Measurements from ENCODE around the gene KIF2C.
A peak's percentile ranks its signal among the peaks of the same experiment; 100 is the strongest.
"Not testable (repeated sequence)": the region's sequence is repeated elsewhere in the genome, so short reads cannot be mapped to it uniquely, and the experiment has no call there.

Gene KIF2C

GRCh38 chr1:44776730-44777068 is 37.1 kb downstream of the KIF2C start:
- DNase-seq: no peak

DNA sequence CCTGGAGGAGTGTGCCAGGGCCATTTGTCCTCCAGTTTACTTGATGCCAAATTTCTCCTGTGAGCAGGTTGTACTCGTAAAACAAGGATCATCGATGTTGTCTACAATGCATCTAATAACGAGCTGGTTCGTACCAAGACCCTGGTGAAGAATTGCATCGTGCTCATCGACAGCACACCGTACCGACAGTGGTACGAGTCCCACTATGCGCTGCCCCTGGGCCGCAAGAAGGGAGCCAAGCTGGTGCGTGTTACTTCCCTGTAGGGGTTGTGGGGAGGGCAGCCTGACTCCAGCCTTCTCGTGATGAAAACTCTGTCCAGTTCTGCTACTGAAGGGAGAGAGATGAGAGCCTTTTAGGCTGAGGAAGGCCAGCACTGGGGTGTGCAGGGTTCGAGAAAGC is 37.9 kb downstream of the KIF2C start:
- no peak for DNase-seq

DNA sequence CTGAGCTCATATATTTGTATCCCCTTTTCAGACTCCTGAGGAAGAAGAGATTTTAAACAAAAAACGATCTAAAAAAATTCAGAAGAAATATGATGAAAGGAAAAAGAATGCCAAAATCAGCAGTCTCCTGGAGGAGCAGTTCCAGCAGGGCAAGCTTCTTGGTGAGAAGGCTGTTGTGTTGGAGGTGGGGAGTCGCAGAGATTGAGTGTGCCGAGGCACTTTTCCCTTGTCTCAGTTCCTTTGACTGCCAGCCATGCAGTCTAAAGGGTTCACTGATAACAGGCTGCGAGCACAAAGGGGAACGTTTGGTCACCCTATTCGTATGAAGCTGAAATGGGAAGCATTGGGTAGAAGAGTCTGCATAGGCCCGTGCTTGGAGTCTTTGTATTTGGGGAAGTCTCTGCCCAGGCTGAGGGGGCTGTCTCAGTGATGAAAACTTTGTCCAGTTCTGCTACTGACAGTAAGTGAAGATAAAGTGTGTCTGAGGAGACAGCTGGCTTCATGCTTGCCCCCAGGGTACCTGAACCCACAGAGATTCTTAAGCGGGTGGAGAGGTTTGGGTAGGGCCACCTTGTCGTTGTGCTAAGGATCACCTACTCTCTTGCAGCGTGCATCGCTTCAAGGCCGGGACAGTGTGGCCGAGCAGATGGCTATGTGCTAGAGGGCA is 38.5 kb downstream of the KIF2C start:
- no peak for DNase-seq

DNA sequence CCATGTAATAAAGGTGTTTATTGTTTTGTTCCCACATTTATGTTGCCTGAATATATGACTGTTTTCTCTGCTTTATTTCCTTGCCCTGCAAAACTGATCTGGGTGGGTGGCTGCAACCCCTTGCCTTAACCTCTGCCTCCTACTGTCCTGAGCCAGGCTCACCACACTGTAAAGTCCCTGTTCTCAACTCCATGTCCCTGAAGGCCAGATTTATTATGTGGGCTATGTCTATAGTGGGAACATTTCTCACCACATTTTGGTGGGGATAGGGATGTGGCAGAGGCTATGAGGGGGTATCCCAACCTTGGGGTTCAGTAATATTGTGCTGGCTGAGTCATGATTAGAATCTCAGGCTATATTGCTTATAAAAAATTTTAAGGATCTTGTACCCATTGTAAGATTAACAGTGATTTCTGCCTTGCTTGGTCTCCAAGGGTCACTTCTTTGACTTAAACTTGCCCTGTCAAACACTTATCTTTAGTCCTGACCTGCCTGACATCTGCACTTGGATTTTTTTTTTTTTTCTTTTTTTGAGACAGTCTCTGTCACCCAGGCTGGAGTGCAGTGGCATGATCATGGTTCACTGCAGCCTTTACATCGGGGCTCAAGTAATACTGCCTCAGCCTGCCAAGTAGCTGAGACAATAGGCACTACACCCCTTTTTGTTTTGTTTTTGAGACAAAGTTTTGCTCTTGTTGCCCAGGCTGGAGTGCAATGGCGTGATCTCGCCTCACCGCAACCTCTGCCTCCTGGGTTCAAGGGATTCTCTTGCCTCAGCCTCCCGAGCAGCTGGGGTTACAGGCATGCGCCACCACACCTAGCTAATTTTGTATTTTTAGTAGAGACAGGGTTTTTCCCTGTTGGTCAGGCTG is 39.3 kb downstream of the KIF2C start:
- DNase-seq: no peak

- DNase-seq: no peak
Observed at GRCh38 chr1:44780583-44781121, 41.0 kb downstream of the KIF2C start.

- no peak for DNase-seq
Observed at GRCh38 chr1:44783697-44784093, 44.1 kb downstream of the KIF2C start.

- peak in 1 of 2 donors; percentile 36 for DNase-seq
Observed at GRCh38 chr1:44784094-44785028, 44.7 kb downstream of the KIF2C start.

DNA sequence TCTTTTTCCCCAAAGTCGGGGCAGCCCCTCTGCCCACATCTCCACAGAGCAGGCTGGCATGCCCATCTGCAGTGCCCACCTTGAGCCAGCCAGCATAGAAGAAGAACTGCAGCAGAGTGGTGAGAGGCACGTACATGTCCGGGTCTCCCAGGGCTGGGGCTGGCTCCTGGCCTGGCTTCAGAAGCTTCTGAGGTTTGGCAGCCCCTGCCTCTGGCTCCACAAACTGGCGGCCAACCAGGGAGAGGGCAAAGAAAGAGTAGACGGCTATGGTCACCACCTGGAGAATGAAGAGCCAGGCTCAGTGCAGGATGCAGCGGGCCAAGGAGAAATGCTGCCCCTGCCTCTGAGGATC is 45.4 kb downstream of the KIF2C start:
- no peak for DNase-seq

- DNase-seq: no peak
Observed at GRCh38 chr1:44785501-44786137, 46.0 kb downstream of the KIF2C start.

GRCh38 chr1:44786138-44786840 is 46.7 kb downstream of the KIF2C start:
- DNase-seq: peak; percentile 76 to 81

GRCh38 chr1:44786841-44787426 is 47.3 kb downstream of the KIF2C start:
- no peak for DNase-seq

- DNase-seq: no peak
Observed at GRCh38 chr1:44787506-44787905, 47.9 kb downstream of the KIF2C start.

DNA sequence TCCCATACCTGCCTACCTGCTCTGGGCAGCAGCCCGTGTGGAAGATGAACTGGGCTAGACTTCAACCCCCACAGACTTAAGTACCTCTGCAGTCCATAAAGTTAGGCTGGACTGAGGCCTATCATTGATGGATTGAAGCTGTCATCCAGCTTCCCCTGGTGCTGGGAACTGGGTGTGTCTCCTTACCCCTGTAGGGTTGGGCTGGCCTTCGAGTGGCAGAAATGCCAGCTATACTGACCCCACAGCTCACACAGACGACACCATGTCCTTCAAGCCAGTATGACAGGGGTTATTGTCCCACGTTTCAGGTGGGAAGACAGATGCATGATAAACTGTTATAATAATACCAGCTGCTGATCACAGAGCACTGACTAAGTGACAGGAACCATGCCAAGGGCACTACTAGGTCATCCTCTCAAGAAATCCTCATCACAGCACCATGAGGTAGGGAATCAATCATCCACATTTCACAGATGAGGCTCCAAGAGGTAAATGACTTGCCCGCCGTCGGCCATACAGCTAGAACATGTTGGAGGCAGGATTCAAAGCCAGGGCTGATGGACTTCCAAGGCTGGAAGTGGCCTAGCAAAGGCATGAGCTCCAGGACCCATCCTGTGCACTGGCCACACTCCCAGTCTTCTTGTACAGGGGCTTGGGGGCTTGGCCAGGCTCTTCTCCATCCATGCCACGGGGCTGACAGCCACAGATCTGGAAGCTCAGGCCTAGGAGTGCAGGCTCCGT is 48.7 kb downstream of the KIF2C start, which contains the start of gene BEST4:
Gene BEST4 (minus strand): TSS at position 51 of the 741 bp plus-strand sequence. CDS start 465 bp downstream, outside the sequence.
- DNase-seq: no peak

DNA sequence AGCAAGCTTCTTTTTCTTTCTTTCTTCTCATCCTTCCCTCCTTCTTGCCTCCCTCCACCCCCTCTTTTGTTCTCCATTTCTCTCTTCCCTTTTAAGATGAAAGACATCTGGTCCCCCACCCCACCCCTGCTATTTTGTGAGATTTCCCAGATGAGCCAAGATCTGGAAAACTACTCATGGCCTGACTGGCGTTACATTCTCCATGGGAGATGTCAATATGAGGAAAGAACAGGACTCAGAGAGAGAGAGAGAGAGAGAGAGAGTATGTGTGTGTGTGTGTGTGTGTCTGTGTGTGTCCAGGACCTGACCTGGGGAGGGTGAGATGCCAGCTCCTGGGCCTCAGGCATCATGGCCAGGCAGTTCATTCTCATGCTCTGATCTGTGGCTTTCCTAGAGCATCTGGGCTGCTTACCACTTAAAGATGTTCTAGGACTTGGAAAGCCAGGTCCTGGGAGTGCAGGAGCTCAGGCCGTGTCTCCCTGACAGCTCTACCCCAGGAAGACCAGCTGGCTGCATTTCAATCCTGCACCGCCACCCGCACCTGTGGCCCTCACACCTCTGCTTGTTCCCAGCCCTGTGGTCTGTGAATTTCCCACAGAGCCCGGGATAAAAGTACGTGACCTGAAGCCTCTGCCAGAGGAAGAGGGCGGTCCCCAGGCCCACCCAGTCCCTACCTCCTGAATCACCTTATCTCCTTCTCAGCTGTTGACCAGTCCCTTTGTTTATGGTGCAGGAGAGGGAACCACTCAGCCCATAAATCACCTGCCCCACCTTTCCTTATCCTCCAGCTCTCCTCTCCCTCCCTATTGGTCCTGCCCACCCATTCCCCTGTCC is 51.5 kb downstream of the KIF2C start:
- DNase-seq: no peak

DNA sequence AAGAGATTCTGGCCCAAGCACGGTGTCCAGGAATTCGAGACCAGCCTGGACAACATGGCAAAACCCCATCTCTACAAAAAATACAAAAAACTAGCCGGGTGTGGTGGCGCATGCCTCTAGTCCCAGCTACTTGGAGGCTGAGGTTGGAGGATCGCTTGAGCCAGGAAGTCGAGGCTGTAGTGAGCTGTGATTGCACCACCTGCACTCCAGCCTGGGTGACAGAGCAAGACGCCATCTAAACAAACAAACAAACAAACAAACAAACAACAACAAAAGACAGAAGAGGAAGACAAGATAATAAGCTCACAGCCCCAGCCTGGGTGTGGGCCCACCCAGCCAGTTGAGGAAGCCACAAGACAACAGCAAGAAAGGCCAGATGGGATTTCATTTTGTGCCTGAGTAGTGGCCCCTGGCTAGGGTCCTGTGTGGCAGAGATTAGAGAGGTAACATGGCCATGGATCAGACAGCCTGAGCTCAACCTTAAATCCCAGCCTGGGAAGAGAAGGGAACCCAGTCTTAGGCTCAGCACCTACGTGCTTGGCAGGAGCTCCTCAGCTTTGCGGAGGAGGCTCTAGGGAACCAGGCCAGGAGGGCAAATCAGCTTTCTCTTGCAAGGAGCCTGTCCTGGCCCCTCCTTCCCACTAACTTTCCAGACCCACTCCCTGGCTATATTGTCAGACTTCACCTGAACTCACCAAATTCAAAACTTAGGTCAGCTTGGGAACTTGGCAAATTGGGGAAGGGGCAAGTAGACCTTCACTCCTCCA is 53.3 kb downstream of the KIF2C start:
- no peak for DNase-seq

- not testable (repeated sequence) for DNase-seq
Observed at GRCh38 chr1:44797886-44798285, 58.2 kb downstream of the KIF2C start.

- no peak for DNase-seq
Observed at GRCh38 chr1:44798481-44799365, 59.1 kb downstream of the KIF2C start.

All from activated CD4-positive, alpha-beta T cell treated with anti-CD3 and anti-CD28 coated beads for 4 hours (primary cell).